G401.6 (cell line): ENCODE measurements around the gene TAF4.

Experiments used
- FAIRE-seq: peaks from 2 replicates; lab custom pipeline; 2012; peaks lifted over from hg19 to GRCh38; lab: Jason Lieb, UNC

TAF4 gene

DNA sequence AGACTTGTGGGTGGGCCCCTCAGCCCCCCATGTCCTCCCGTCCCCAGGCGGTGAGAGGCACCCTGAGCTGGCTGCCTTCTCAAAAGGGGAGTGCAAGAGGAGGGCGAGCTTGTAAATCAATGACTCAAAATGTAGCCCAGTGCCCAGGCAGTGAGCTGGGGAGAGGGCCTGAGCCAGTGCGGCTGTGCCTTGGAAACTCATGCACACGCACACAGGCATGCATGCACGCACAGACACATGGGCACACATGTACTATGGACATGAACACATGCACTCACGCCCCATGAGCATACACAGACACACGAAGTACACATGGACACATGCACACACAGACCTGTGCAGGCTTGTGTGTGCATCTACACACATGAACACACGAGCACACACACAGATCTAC lies 133.5 kb downstream of the TAF4 start:
- no peak for FAIRE-seq

DNA sequence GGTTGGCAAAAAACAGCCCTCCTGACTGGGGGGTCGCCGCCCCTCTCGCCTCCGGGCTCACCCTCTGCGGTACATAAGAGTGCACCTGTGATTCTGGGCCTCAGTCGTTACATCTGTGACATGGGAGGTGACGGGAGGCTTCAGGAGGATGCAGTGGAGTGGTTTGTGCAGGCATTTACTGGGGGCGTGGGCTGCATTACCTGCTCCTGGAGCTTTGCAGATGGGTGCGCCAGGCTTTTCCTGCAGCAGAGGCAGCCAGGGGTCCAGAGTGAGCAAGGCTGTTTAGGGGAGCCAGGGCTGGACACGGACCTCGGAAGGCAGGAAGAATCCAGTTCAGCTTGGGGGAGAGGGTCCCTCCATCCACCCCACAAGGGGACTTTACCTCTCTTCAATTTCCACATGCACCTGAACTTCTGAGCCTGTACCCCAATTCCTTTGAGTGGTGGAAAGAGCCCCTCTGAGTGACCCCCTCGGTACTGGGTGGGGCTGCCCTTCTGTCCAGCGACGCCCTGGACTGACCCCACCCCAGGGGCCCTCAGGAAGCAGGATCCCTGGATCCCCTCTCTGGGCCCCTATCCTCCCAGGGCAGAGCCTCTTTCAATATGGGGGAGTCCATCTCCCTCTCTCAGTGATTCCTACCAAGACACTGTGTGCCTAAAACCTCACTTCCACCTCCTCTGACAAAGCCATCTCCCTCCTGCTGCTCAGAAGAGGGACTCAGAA lies 134.0 kb downstream of the TAF4 start:
- FAIRE-seq = no peak

DNA sequence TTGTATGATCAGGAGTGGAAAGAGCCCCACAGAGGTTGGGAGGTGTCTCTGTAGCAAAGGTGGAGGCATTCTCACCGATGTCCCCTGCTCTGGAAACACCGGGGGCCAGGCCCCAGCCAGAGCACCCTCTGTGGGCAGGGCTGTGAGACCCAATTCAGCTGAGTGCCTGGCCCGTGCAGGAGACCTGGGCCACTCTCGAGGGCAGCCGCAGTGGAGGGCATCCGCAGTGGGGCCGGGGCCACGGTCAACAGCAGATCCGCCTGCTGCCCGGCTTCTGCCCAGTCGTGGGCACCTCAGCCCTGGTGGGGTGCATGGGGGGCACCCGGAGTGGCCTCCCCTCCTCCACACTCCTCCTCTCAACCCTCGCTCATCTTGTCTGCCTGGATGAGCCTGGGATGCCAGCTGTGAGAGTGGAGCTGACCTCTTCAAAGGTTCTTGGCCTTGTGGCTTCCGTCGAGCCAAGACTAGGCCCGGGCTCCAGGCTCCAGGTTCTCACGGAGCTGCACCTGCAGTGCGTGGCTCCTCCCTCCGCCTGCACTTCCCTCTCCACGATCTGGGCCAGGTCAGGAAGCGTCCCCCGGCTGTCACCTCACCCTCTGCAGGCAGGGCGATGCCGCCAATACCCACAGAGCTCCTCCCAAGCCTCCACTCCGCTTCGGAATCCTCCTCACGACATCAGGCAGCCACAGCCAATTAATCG lies 134.8 kb downstream of the TAF4 start:
- no peak for FAIRE-seq

DNA sequence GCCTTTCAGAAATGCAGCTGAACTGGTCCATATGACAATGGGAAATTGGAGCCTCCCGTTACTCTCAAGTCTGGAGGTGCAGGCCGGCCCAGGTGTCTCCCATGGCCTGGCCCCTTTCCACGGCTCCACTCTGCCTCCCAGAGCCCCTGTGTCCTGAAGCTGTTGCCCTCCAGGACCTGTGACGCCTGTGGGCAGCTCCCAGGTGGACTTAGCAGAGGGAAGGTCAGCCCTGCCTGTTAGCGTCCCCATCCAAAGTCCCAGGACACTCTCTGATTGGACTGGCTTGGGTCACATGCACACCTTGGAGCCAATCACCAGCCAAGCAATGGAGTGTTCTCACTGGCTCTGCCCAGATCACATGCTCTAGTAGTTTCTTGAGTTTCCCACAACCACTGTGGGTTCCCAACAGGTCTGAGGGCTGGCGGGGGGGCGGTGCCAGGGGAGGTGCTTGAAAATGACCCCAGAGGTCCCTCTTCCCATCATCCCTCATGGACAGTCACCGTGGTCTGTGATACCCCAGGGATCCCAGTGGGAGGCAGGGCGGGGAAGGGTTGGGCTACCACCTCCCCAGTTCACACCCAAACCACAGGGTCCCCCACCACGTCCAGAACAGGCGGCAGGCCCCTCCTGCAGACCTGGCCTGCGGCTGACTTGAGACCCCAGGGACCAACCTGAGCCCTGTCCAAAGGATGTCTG lies 135.6 kb downstream of the TAF4 start:
- no peak for FAIRE-seq

DNA sequence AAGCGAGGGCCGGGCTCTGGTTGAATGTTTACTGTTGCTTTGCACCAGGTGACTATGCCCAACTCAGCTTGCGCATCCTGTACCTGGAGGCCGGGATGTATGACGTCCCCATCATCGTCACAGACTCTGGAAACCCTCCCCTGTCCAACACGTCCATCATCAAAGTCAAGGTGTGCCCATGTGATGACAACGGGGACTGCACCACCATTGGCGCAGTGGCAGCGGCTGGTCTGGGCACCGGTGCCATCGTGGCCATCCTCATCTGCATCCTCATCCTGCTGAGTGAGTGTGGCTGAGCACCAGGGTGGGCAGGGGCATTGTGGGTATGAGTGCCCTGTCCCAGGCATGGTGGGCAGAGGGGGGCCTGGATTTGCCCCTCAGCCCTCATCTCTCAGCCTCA lies 136.1 kb downstream of the TAF4 start:
- no peak for FAIRE-seq

DNA sequence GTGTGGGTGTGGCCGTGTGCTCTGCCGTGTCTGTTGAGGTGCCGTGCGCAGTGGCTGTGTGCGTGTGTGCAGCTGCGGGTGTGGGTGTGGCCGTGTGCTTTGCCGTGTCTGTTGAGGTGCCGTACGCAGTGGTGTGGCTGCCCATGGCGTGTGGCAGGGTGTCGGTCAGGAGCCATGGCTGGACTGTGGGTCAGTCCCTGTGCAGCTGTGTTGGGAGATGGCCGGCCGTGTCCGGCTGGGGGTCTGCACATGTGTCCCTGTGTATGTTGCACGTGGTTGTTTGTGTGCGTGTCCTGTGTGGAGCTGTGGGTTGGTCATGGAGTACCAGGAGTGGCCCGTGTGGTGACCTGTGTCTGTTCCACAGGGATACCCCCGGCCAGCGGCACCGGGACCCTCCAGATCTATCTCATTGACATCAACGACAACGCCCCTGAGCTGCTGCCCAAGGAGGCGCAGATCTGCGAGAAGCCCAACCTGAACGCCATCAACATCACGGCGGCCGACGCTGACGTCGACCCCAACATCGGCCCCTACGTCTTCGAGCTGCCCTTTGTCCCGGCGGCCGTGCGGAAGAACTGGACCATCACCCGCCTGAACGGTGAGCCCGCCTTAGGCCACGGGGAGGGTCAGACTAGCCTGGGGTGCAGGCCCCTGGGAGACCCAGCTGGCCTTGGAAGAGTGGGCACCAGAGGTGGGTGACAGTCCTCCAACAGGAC lies 137.7 kb downstream of the TAF4 start:
- no peak for FAIRE-seq

DNA sequence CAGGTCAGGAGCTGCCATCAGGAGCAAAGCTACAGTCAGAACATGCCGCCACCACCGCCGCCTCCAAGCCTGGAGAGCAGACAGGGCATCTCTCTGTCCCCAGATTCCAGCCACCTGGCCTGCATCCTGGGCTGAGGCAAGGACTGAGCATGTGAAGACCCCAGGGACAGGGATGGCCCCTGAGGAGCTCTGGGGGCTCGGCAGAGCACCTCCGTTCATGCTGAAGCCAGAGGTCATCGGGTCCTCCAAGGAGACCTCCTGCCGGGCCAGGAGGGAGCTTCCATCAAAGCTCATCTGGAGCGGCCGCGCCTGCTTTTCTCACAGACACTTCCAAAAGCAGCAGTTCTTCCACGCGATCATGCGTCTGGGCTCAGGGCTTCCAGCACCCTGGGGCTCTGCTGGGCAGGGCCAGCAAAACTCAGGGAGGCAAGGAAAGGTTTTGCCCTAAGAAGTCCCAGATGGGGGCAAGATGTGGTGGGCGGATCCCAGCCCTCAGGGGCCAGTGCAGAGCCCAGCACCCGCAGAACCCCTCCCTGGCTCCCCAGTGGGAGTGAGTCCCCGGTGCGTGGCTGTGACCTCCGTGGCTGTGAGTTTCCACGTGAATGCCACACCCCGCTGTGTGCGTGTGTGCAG lies 138.4 kb downstream of the TAF4 start:
- no peak for FAIRE-seq

DNA sequence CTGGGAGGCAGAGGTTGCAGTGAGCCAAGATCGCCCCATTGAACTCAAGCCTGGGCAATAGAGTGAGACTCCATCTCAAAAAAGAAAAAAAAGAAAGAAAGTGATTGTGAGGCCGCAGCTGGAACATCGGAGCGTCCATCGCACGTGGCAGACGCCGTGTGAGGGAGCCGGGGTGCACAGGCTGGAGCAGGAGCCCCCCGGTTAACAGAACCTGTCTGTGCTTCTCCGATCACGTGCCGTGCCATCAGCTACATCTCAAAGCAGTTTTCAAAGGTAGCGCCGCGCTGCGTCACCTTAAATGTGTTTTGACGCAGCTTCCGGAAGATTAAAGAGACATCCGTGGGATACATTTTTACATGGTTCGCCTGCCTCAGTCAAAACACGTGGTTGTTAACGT lies 138.9 kb downstream of the TAF4 start:
- no peak for FAIRE-seq

DNA sequence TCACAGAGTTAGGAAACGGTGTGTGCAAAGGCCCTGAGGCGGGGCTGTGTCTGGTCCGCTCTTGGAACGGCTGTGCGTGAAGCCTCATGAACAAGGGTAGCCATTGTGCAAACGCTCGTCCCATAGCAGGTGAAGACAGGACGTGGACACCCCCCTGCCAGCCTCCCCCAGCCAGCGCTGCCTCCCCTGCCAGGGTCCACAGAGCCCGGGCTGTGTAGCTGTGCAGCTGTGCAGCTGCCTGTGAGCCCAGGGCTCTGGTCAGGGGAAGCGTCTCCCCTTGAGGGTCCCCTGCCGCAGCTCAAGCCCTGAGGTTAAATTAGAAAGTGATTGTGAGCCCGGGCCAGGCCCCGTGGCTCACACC lies 139.4 kb downstream of the TAF4 start:
- no peak for FAIRE-seq

DNA sequence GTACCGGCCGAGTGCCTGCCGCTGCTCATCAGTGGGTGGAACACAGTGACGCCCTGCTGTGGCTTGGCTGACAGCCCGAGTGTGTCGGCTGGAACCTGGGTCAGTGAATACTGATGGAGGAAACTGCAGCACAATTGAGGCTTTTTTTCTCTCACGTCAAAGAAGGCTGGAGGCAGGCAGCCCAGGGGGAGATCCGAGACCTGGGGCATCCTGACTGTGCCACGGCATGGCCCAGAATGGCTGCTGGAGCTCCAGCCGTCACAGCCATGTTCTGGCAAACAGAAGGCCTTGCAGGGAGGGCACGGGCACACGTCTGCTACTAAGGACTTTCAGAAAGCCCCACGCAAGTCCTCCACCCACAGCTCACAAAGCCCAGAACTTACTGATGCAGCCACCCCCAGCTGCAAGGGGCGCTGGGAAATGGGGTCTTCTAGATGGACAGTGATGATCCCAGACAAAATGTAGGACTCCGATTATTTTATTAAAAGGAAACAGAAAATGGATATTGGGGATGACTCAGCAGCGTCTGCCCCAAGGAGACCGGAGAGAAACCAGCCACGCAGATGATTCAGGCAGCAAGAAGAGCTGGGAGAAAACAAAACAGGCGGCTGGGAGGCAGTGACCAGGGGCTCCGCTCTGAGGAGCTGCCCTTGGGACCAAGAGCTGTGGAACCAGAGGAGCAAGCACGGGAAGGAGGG lies 140.0 kb downstream of the TAF4 start:
- FAIRE-seq = no peak

DNA sequence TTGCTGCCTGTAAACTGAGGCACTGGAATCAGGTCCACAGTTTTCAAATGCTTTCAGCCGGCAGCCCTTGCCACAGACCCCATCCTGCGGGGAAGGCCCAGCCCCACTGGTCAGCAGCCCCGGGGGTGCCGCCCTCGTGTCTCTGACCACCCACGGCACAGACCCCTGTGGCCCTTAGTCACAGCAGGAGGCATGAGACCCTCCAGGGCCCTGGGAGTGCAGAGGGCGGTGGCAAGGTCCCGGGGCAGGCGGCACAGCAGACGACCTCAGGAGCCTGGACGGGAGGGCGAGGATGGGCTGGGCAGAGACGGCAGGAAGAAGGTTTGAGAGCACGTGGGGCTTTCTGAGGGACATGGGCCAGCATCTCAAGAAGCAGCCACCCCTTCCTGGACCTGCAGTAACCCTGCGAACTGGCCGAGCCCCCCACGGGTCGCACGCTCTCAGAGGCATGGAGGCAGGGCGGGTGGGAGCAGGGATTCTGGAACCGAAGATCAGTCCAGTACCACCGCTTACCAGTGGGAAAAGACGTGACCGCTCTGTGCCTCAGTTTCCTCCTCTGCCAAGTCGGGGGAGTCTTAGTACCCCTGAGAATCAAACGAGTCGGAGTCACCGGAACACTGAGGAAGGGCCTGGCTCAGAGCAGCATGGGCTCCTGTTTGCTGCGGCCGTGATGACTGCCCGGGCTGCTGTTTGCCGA lies 140.7 kb downstream of the TAF4 start:
- no peak for FAIRE-seq
